ENCODE measurements around the gene ARHGAP24. TPM values are rescaled to one million over a fixed set of nuclear protein-coding genes. Genes with fewer than 3 reads are reported as not detected.

The ARHGAP24 gene
- polyA plus RNA-seq, 1 of the 3 experiments (the other 2 are of a cell fraction), result 1.4 TPM

GRCh38 chr4:85580489-85580888, 105.5 kb downstream of the ARHGAP24 start:
- 53% methylated on average over 5 of the region's 5 CpGs for WGBS (ENCODE audit: low lambda C conversion rate)

More at GRCh38 chr4:85580489-85580888, 105.5 kb downstream of the ARHGAP24 start:
- no peaks in the 10 kb centered on the region for H3K27me3 ChIP-seq (ENCODE audit: insufficient read depth)
- H3K79me2 ChIP-seq (ENCODE audit: insufficient read depth), result no peaks in the 10 kb centered on the region
- H3K36me3 ChIP-seq (replicated peaks in 1 of 2; ENCODE audit: control insufficient read depth in 1 of 2, insufficient read depth in 2 of 2, low read length in 1 of 2), result no peaks in the 10 kb centered on the region
- no peak for DNase-seq
- no peaks in the 10 kb centered on the region for H3F3A ChIP-seq (replicated peaks; ENCODE audit: insufficient read depth)
- no peaks in the 10 kb centered on the region for H3K9me3 ChIP-seq
- H3K9me2 ChIP-seq, result no peaks in the 10 kb centered on the region
- no peak overlapping the region for H3K9ac ChIP-seq
- H3K4me2 ChIP-seq, result no peak overlapping the region
- ChIA-PET CTCF (interaction anchor here (0.6 kb wide), 1 partner anchor 33 kb away, joined by 3 read pairs; no protein-coding TSS in a partner anchor), POLR2A (no interaction called here)
- H4K20me1 ChIP-seq (ENCODE audit: insufficient read depth), result no peaks in the 10 kb centered on the region
- TF ChIP-seq SIN3A (IDR thresholded peaks at IDR 0.05; ENCODE audit: borderline replicate concordance, low read depth, low read length), result no peak
- TF ChIP-seq MEF2A (IDR thresholded peaks at IDR 0.05; ENCODE audit: borderline replicate concordance, low read depth), result no peak
- no peak for TF ChIP-seq MXI1 (IDR thresholded peaks at IDR 0.05; ENCODE audit: low read depth, low read length)
- TF ChIP-seq CHD2 (IDR thresholded peaks at IDR 0.05; ENCODE audit: low read length, partially characterized antibody), result no peak
- TF ChIP-seq MAX (IDR thresholded peaks at IDR 0.05; ENCODE audit: low read depth), result no peak
- no peak for TF ChIP-seq FOXM1 (IDR thresholded peaks at IDR 0.05; ENCODE audit: low read depth)
- no peak for TF ChIP-seq RFX5 (IDR thresholded peaks at IDR 0.05; ENCODE audit: low read length)
- TF ChIP-seq USF1 (IDR thresholded peaks at IDR 0.05; ENCODE audit: borderline replicate concordance, low read depth), result no peak
- no peak for TF ChIP-seq GATA2 (CRISPR knock-in tag; IDR thresholded peaks at IDR 0.05)
- TF ChIP-seq FOXJ3 (CRISPR knock-in tag; IDR thresholded peaks at IDR 0.05), result no peak
- TF ChIP-seq ELF1 (IDR thresholded peaks at IDR 0.05), result no peak
- TF ChIP-seq TAF1 (IDR thresholded peaks at IDR 0.05; ENCODE audit: borderline replicate concordance, low read depth, low read length), result no peak
- no peak for TF ChIP-seq RCOR1 (IDR thresholded peaks at IDR 0.05; ENCODE audit: low read length)
- no peak for TF ChIP-seq USF2 (IDR thresholded peaks at IDR 0.05; ENCODE audit: borderline replicate concordance, low read depth, low read length)
- TF ChIP-seq PBX3 (IDR thresholded peaks at IDR 0.05), result no peak
- no peak for TF ChIP-seq REST (IDR thresholded peaks at IDR 0.05; ENCODE audit: low read depth, low read length)
- no peak for TF ChIP-seq TEAD4 (IDR thresholded peaks at IDR 0.05; ENCODE audit: borderline replicate concordance, insufficient read depth)
- no peak overlapping the region for H3K27ac ChIP-seq (ENCODE audit: low read depth in 2 of 2, low read length in 1 of 2)
- no peak overlapping the region for H3K4me3 ChIP-seq (ENCODE audit: low read depth in 2 of 2, low read length in 1 of 2)
- H2AFZ ChIP-seq (ENCODE audit: low read depth), result no peak overlapping the region
- no peaks in the 10 kb centered on the region for H3K4me1 ChIP-seq (ENCODE audit: control insufficient read depth in 1 of 2, insufficient read depth in 2 of 2, low read depth in 1 of 2, low read length in 1 of 2)

Data from SK-N-SH (cell line).